Tibial nerve (tissue), 4 donors: ENCODE measurements around the gene SNCAIP. TPM values are rescaled to one million over a fixed set of nuclear protein-coding genes. Genes with fewer than 3 reads are reported as not detected.

Experiments
- DNase-seq, 2 donors: peaks; one replicate each; pipeline ENCODE4 v3.0.0-alpha.2; 2019; ENCODE audit warnings: low spot score in 2 of 2
- H3K27ac ChIP-seq, 4 donors: fragments of 200-600 bp; sonication (generic) in 3 of 4; one replicate each; pipeline ENCODE4 v1.5.1; 2017 to 2019; ENCODE audit warnings: mild to moderate bottlenecking in 1 of 4
- H3K27me3 ChIP-seq, 2 donors: fragments of 200-600 bp; sonication (generic) in 1 of 2; one replicate each; pipeline versions ENCODE4 v1.5.1 to v1.6.0; 2017 to 2019
- H3K36me3 ChIP-seq, 3 donors: fragments of 200-600 bp; sonication (generic); one replicate each; pipeline ENCODE4 v1.5.1; 2018 to 2019
- H3K4me1 ChIP-seq, 4 donors: fragments of 200-600 bp; sonication (generic) in 3 of 4; one replicate each; pipeline ENCODE4 v1.5.1; 2017 to 2019
- H3K4me3 ChIP-seq, 4 donors: fragments of 200-600 bp; sonication (generic) in 3 of 4; one replicate each; pipeline ENCODE4 v1.5.1; 2017 to 2019; ENCODE audit warnings: mild to moderate bottlenecking in 1 of 4, moderate library complexity in 1 of 4
- H3K9me3 ChIP-seq, 4 donors: fragments of 200-600 bp; sonication (generic) in 3 of 4; one replicate each; pipeline ENCODE4 v1.5.1; 2017 to 2019
- CTCF ChIP-seq, 5 experiments: fragments of 200-600 bp in 3 of 5; fragments of 450-650 bp in 2 of 5; sonication (generic) in 3 of 5; IDR thresholded peaks; one replicate each; pipeline ENCODE4 v1.5.1; 2016 to 2019; ENCODE audit warnings: antibody characterized with exemption in 5 of 5, mild to moderate bottlenecking in 3 of 5, moderate library complexity in 2 of 5
- EP300 ChIP-seq, 2 donors: sonication (generic); formaldehyde crosslinking; IDR thresholded peaks; one replicate each; pipeline ENCODE4 v1.6.1; 2017; ENCODE audit warnings: antibody characterized with exemption in 2 of 2, mild to moderate bottlenecking in 1 of 2
- POLR2A ChIP-seq, 2 donors: fragments of 450-650 bp; IDR thresholded peaks; one replicate each; pipeline ENCODE4 v1.6.1; 2017; ENCODE audit warnings: antibody characterized with exemption in 2 of 2, mild to moderate bottlenecking in 2 of 2, moderate library complexity in 2 of 2
- WGBS, 2 donors: methylation state at CpG; one replicate each; pipeline ENCODE4 v1.1.5; 2018; 5-methylcytosine and 5-hydroxymethylcytosine counted together
- total RNA-seq, 4 donors: library from RNA; depleted of rRNA; stranded (reverse); fragments of >200 nt; gene quantifications; one replicate each; pipeline ENCODE4 v1.1.0, GENCODE V29; 2016

Gene SNCAIP
- total RNA-seq, 4 donors from 2014 or later = 4.6 to 18.6 (median 6.4) TPM

- DNase-seq = no peak
- Histone ChIP-seq H3K27me3 (no peaks in the 10 kb centered on the region), H3K9me3 (no peaks in the 10 kb centered on the region), H3K36me3 (no peaks in the 10 kb centered on the region), H3K27ac (no peak overlapping the region), H3K4me3 (no peak overlapping the region), H3K4me1 (peaks cover 0 to 11% (median 0%) of the 10 kb centered on the region in 4 donors)
- TF ChIP-seq CTCF (IDR thresholded peaks at IDR 0.05) = peak in 2 of 5 experiments; percentile 4 to 9
- TF ChIP-seq EP300 (IDR thresholded peaks at IDR 0.05) = no peak
- no peak for TF ChIP-seq POLR2A (IDR thresholded peaks at IDR 0.05)
- 58% methylated on average over 2 of the region's 2 CpGs for WGBS, 2 donors
Measured at GRCh38 chr5:122295138-122295537, 16.9 kb upstream of the SNCAIP start.

GRCh38 chr5:122296871-122297270 is 15.2 kb upstream of the SNCAIP start:
- H3K4me3 ChIP-seq = no peak overlapping the region
- H3K36me3 ChIP-seq = no peaks in the 10 kb centered on the region
- H3K4me1 ChIP-seq = peaks cover 0 to 11% (median 0%) of the 10 kb centered on the region in 4 donors
- TF ChIP-seq CTCF (IDR thresholded peaks at IDR 0.05) = no peak
- TF ChIP-seq POLR2A (IDR thresholded peaks at IDR 0.05) = no peak
- H3K27ac ChIP-seq = no peak overlapping the region
- no peaks in the 10 kb centered on the region for H3K9me3 ChIP-seq
- H3K27me3 ChIP-seq = no peaks in the 10 kb centered on the region
- 64 to 66% methylated on average over 2 of the region's 2 CpGs for WGBS, 2 donors
- DNase-seq = no peak

GRCh38 chr5:122297587-122298298 is 14.3 kb upstream of the SNCAIP start:
- Histone ChIP-seq H3K27ac (no peak overlapping the region), H3K9me3 (no peaks in the 10 kb centered on the region), H3K27me3 (no peaks in the 10 kb centered on the region), H3K4me3 (no peak overlapping the region), H3K36me3 (no peaks in the 10 kb centered on the region), H3K4me1 (peaks cover 0 to 3% (median 0%) of the 10 kb centered on the region in 4 donors)
- 87 to 92% methylated on average over 6 of the region's 6 CpGs for WGBS, 2 donors
- TF ChIP-seq POLR2A (IDR thresholded peaks at IDR 0.05) (no peak), CTCF (IDR thresholded peaks at IDR 0.05) (no peak), EP300 (IDR thresholded peaks at IDR 0.05) (no peak)
- DNase-seq = no peak

GRCh38 chr5:122300374-122300773 is 11.7 kb upstream of the SNCAIP start:
- 90 to 92% methylated on average over 1 of the region's 1 CpG for WGBS, 2 donors
- Histone ChIP-seq H3K36me3 (no peaks in the 10 kb centered on the region), H3K27ac (no peak overlapping the region)

More at GRCh38 chr5:122300374-122300773, 11.7 kb upstream of the SNCAIP start:
- Histone ChIP-seq H3K4me1 (no peaks in the 10 kb centered on the region), H3K9me3 (no peaks in the 10 kb centered on the region), H3K27me3 (no peaks in the 10 kb centered on the region), H3K4me3 (no peak overlapping the region)
- TF ChIP-seq POLR2A (IDR thresholded peaks at IDR 0.05) (no peak), EP300 (IDR thresholded peaks at IDR 0.05) (no peak), CTCF (IDR thresholded peaks at IDR 0.05) (no peak)
- no peak for DNase-seq
